ENCODE results near the gene DLG5. TPM values are rescaled to one million over a fixed set of nuclear protein-coding genes. Genes with fewer than 3 reads are reported as not detected.
A peak's percentile ranks its signal among the peaks of the same experiment; 100 is the strongest.

Gene DLG5
- total and polyA plus RNA-seq, 9 of the 15 experiments (the other 6 are each of a cell fraction or from before 2014, with no cell fraction given), result 1.4 to 26.8 (median 11.2) TPM

DNA sequence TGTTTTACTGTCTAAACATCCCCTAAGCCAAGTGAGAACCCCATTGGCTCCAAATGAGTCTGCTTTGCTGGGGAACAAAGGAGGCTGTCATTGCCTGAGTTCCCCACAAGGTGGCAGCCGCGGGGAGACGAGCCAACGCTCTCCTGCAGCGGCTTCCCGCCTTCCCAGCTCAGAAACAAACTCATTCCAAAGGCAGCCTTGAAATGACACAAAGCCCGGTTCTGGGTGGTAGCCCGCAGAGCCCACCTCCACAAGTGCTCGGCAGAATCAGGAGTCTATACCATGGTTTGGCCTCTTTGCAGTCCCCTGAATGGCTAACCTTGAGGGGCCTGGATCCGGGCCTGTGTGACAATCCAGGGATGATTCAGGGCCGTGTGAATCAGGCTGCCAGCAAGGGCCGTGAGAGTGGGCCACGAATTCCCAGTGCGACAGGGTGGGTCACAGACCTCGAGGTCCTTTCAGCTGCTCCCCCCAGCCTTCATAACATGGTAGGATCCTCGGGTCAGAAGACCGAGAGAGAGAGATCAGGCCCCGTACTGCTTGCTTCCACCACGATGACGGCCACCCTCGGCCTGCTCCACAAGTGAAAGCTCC lies 79.7 kb downstream of the DLG5 start (continued):
- no peak for TF ChIP-seq MYC (IDR thresholded peaks at IDR 0.05; ENCODE audit: low read depth, low read length)
- TF ChIP-seq MYC (CRISPR knock-in tag; IDR thresholded peaks at IDR 0.05; ENCODE audit: borderline replicate concordance, low read depth), result no peak
- TF ChIP-seq, protein P1, sequence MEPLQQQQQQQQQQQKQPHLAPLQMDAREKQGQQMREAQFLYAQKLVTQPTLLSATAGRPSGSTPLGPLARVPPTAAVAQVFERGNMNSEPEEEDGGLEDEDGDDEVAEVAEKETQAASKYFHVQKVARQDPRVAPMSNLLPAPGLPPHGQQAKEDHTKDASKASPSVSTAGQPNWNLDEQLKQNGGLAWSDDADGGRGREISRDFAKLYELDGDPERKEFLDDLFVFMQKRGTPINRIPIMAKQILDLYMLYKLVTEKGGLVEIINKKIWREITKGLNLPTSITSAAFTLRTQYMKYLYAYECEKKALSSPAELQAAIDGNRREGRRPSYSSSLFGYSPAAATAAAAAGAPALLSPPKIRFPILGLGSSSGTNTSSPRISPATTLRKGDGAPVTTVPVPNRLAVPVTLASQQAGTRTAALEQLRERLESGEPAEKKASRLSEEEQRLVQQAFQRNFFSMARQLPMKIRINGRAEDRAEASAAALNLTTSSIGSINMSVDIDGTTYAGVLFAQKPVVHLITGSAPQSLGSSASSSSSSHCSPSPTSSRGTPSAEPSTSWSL (CRISPR knock-in tag; IDR thresholded peaks at IDR 0.05; ENCODE audit: borderline replicate concordance), result no peak
- TF ChIP-seq KLF16 (IDR thresholded peaks at IDR 0.05), result peak; percentile 59; the same call in 1 of the 2 replicates
- no peak for TF ChIP-seq POU5F1 (IDR thresholded peaks at IDR 0.05; ENCODE audit: borderline replicate concordance, low read depth, low read length, partially characterized antibody)
- TF ChIP-seq TOE1 (IDR thresholded peaks at IDR 0.05; ENCODE audit: borderline replicate concordance), result no peak
- TF ChIP-seq TOE1 (CRISPR knock-in tag; IDR thresholded peaks at IDR 0.05; ENCODE audit: borderline replicate concordance, low read depth), result no peak
- no peak for TF ChIP-seq RCOR1 (IDR thresholded peaks at IDR 0.05; ENCODE audit: borderline replicate concordance in 1 of 2, low read depth in 2 of 2, low read length in 2 of 2)
- TF ChIP-seq SIX5 (IDR thresholded peaks at IDR 0.05; ENCODE audit: borderline replicate concordance in 1 of 2, insufficient read depth in 1 of 2, low read depth in 1 of 2, low read length in 2 of 2), result no peak
- no peak for TF ChIP-seq ZNF586 (CRISPR knock-in tag; conservative IDR thresholded peaks at IDR 0.05)
- TF ChIP-seq, protein P2, sequence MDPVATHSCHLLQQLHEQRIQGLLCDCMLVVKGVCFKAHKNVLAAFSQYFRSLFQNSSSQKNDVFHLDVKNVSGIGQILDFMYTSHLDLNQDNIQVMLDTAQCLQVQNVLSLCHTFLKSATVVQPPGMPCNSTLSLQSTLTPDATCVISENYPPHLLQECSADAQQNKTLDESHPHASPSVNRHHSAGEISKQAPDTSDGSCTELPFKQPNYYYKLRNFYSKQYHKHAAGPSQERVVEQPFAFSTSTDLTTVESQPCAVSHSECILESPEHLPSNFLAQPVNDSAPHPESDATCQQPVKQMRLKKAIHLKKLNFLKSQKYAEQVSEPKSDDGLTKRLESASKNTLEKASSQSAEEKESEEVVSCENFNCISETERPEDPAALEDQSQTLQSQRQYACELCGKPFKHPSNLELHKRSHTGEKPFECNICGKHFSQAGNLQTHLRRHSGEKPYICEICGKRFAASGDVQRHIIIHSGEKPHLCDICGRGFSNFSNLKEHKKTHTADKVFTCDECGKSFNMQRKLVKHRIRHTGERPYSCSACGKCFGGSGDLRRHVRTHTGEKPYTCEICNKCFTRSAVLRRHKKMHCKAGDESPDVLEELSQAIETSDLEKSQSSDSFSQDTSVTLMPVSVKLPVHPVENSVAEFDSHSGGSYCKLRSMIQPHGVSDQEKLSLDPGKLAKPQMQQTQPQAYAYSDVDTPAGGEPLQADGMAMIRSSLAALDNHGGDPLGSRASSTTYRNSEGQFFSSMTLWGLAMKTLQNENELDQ (CRISPR knock-in tag; IDR thresholded peaks at IDR 0.05; ENCODE audit: borderline replicate concordance), result no peak
- TF ChIP-seq, protein P3, sequence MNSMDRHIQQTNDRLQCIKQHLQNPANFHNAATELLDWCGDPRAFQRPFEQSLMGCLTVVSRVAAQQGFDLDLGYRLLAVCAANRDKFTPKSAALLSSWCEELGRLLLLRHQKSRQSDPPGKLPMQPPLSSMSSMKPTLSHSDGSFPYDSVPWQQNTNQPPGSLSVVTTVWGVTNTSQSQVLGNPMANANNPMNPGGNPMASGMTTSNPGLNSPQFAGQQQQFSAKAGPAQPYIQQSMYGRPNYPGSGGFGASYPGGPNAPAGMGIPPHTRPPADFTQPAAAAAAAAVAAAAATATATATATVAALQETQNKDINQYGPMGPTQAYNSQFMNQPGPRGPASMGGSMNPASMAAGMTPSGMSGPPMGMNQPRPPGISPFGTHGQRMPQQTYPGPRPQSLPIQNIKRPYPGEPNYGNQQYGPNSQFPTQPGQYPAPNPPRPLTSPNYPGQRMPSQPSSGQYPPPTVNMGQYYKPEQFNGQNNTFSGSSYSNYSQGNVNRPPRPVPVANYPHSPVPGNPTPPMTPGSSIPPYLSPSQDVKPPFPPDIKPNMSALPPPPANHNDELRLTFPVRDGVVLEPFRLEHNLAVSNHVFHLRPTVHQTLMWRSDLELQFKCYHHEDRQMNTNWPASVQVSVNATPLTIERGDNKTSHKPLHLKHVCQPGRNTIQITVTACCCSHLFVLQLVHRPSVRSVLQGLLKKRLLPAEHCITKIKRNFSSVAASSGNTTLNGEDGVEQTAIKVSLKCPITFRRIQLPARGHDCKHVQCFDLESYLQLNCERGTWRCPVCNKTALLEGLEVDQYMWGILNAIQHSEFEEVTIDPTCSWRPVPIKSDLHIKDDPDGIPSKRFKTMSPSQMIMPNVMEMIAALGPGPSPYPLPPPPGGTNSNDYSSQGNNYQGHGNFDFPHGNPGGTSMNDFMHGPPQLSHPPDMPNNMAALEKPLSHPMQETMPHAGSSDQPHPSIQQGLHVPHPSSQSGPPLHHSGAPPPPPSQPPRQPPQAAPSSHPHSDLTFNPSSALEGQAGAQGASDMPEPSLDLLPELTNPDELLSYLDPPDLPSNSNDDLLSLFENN (IDR thresholded peaks at IDR 0.05; ENCODE audit: low read depth in 2 of 2, low read length in 2 of 2), result no peak
- TF ChIP-seq PHB2 (IDR thresholded peaks at IDR 0.05; ENCODE audit: low read depth), result no peak
- TF ChIP-seq ZBTB17 (CRISPR knock-in tag; IDR thresholded peaks at IDR 0.05), result no peak
- no peak for TF ChIP-seq MYNN (IDR thresholded peaks at IDR 0.05)
- TF ChIP-seq MYNN (CRISPR knock-in tag; IDR thresholded peaks at IDR 0.05), result no peak
- no peak for TF ChIP-seq DIDO1 (tag; IDR thresholded peaks at IDR 0.05; ENCODE audit: low read depth)
- TF ChIP-seq ZBTB8A (IDR thresholded peaks at IDR 0.05; ENCODE audit: partially characterized antibody), result no peak
- TF ChIP-seq EGR1 (conservative IDR thresholded peaks at IDR 0.05), result no peak
- TF ChIP-seq FOXM1 (IDR thresholded peaks at IDR 0.05; ENCODE audit: low read depth), result no peak
- no peak for TF ChIP-seq FOXM1 (CRISPR knock-in tag; IDR thresholded peaks at IDR 0.05; ENCODE audit: low read depth)
- no peak for TF ChIP-seq KHSRP (IDR thresholded peaks at IDR 0.05)
- no peak for TF ChIP-seq THRAP3 (IDR thresholded peaks at IDR 0.05; ENCODE audit: borderline replicate concordance)
